GM21360 (cell line): ENCODE data around the gene PON2.

ENCODE experiments used
- ATAC-seq: cut with Tn5 transposase; IDR thresholded peaks from one replicate; pipeline ENCODE4 v1.9.1; 2021; ENCODE audit warnings: mild to moderate bottlenecking, moderate library complexity; ENCODE audit not compliant: unreplicated experiment

Gene PON2

GRCh38 chr7:95446618-95447017 lies 11.8 kb upstream of the PON2 start:
- no peak for ATAC-seq

- no peak for ATAC-seq
These were observed 10.0 kb upstream of the PON2 start for GRCh38 chr7:95444796-95445195.

GRCh38 chr7:95441042-95441823 lies 6.4 kb upstream of the PON2 start:
- ATAC-seq: no peak

- ATAC-seq: no peak
These were observed 5.7 kb upstream of the PON2 start for GRCh38 chr7:95440394-95441038.

GRCh38 chr7:95436407-95436806 lies 1.6 kb upstream of the PON2 start:
- ATAC-seq: no peak

- no peak for ATAC-seq
These were observed 573 bp upstream of the PON2 start for GRCh38 chr7:95435422-95435780.

- no peak for ATAC-seq
These were observed 774 bp downstream of the PON2 start for GRCh38 chr7:95433952-95434556.

- ATAC-seq: no peak
These were observed 1.7 kb downstream of the PON2 start for GRCh38 chr7:95433129-95433528.

GRCh38 chr7:95432606-95433005 lies 2.2 kb downstream of the PON2 start:
- ATAC-seq: no peak

GRCh38 chr7:95430864-95431263 lies 4.0 kb downstream of the PON2 start:
- no peak for ATAC-seq

- ATAC-seq: no peak
These were observed 5.4 kb downstream of the PON2 start for GRCh38 chr7:95429241-95429990.

GRCh38 chr7:95427914-95428516 lies 6.8 kb downstream of the PON2 start:
- no peak for ATAC-seq

- ATAC-seq: no peak
These were observed 7.7 kb downstream of the PON2 start for GRCh38 chr7:95427166-95427565.

GRCh38 chr7:95425694-95426093 lies 9.1 kb downstream of the PON2 start:
- ATAC-seq: no peak

GRCh38 chr7:95424716-95425115 lies 10.1 kb downstream of the PON2 start:
- no peak for ATAC-seq

GRCh38 chr7:95421847-95422444 lies 12.9 kb downstream of the PON2 start:
- no peak for ATAC-seq

GRCh38 chr7:95421000-95421846 lies 13.6 kb downstream of the PON2 start:
- no peak for ATAC-seq

- ATAC-seq: no peak
These were observed 22.8 kb downstream of the PON2 start for GRCh38 chr7:95412075-95412474.

- no peak for ATAC-seq
These were observed 23.2 kb downstream of the PON2 start for GRCh38 chr7:95411666-95412065.

- no peak for ATAC-seq
These were observed 23.8 kb downstream of the PON2 start for GRCh38 chr7:95411036-95411435.
